Psoas muscle (tissue), 8 donors: Measurements from ENCODE around the gene NTRK3. TPM values are rescaled to one million over a fixed set of nuclear protein-coding genes. Genes with fewer than 3 reads are reported as not detected.

ENCODE experiments used
- ATAC-seq, 4 donors: fragments of 200-7000 bp; cut with Tn5 transposase; one replicate each; pipeline ENCODE4 v1.9.1; 2020; ENCODE audit warnings: moderate library complexity in 3 of 4, mild to moderate bottlenecking in 2 of 4
- DNase-seq, 2 donors: peaks; one replicate each; pipeline ENCODE4 v3.0.0-alpha.2; 2020
- H3K27ac ChIP-seq: fragments of 200-600 bp; one replicate; pipeline ENCODE4 v1.8.0; 2022
- H3K27me3 ChIP-seq, 3 donors: fragments of 200-600 bp in 1 of 3; one replicate each; pipeline versions ENCODE4 v1.6.1 to v1.8.0; 2013 to 2022; ENCODE audit warnings: low read length in 2 of 3, mild to moderate bottlenecking in 2 of 3, moderate library complexity in 1 of 3; ENCODE audit not compliant: insufficient read depth in 3 of 3
- H3K36me3 ChIP-seq, 2 donors: fragments of 200-600 bp in 1 of 2; one replicate each; pipeline versions ENCODE4 v1.6.1 to v1.8.0; 2013 to 2022; ENCODE audit warnings: low read depth in 1 of 2, mild to moderate bottlenecking in 1 of 2, moderate library complexity in 1 of 2; ENCODE audit not compliant: insufficient read depth in 1 of 2
- H3K4me1 ChIP-seq: fragments of 200-600 bp; one replicate; pipeline ENCODE4 v1.8.0; 2022
- H3K4me3 ChIP-seq: fragments of 200-600 bp; one replicate; pipeline ENCODE4 v1.8.0; 2022; ENCODE audit warnings: mild to moderate bottlenecking
- H3K9me3 ChIP-seq: fragments of 200-600 bp; one replicate; pipeline ENCODE4 v1.8.0; 2022
- WGBS, 3 donors: extraction: QIAGEN DNeasy Blood & Tissue Kit; methylation state at CpG; one replicate each; pipeline versions ENCODE4 v1.1.6 to v1.1.7; 2013; 5-methylcytosine and 5-hydroxymethylcytosine counted together
- intact Hi-C, 2 donors: fragments of 100-400 bp; cut with DNase I; formaldehyde crosslinking; loops; one replicate each; pipeline versions ENCODE4 v1.11.0 to v1.14.2; 2022
- polyA plus RNA-seq, 3 donors: library from polyadenylated mRNA; stranded (reverse); fragments of 200-250 nt; gene quantifications; one replicate each; pipeline ENCODE4 v1.2.3, GENCODE V29; 2013
- total RNA-seq, 4 donors: library from RNA; stranded (reverse); fragmentation: NEBNext Ultra II Directional in 2 of 4; extraction: Animal tissue kit (Norgen Biotek cat#: 25700) in 2 of 4; gene quantifications; one replicate each; pipeline versions ENCODE4 v1.2.1 to v1.2.4, GENCODE V29; 2021 to 2023
- TF ChIP-seq, protein P1 (sequence below): fragments of 200-600 bp; IDR thresholded peaks from one replicate; pipeline ENCODE4 v1.8.0; 2022; ENCODE audit warnings: antibody characterized with exemption
- donor health status: healthy with polysubstance abuse.
- donor health status: DM: no; HTN: no; CAD: no; lungs with moderate emphysema.
- donor health status: Bipolar disorder and iron deficiency.
- donor health status: healthy.
- donor health status: DM: yes; HTN: yes; CAD: no.
- donor health status: DM: no; HTN: no; CAD: no.
- donor health status: DM: no; HTN: no; CAD: no.
- donor health status: DM: yes; HTN: yes; CAD: no.

The NTRK3 gene
- total and polyA plus RNA-seq, 7 donors = 0.17 to 1.7 (median 0.57) TPM

DNA sequence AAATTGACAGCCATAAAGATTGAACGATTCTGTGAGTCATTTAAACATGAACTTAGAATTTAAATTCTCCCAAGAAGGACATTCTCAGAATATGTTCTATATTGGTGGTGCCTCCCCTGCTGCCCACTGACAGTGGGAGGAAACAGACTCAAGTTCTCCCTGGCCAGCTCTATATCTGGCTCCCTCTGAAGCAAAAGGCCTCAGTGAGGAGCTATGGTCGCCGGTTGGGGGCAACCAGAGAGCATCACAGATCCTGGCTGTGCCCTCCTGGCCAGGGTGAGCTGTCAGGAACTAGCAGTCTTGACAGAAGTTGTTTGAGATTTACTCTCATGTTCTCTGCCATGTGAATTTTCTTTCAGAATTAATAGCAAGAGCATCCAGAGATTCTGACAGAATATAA is 285.5 kb downstream of the NTRK3 start:
- no peak for ATAC-seq
- TF ChIP-seq, protein P1, sequence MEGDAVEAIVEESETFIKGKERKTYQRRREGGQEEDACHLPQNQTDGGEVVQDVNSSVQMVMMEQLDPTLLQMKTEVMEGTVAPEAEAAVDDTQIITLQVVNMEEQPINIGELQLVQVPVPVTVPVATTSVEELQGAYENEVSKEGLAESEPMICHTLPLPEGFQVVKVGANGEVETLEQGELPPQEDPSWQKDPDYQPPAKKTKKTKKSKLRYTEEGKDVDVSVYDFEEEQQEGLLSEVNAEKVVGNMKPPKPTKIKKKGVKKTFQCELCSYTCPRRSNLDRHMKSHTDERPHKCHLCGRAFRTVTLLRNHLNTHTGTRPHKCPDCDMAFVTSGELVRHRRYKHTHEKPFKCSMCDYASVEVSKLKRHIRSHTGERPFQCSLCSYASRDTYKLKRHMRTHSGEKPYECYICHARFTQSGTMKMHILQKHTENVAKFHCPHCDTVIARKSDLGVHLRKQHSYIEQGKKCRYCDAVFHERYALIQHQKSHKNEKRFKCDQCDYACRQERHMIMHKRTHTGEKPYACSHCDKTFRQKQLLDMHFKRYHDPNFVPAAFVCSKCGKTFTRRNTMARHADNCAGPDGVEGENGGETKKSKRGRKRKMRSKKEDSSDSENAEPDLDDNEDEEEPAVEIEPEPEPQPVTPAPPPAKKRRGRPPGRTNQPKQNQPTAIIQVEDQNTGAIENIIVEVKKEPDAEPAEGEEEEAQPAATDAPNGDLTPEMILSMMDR = no peak
- Histone ChIP-seq H3K9me3 (no peaks in the 10 kb centered on the region), H3K27me3 (no peaks in the 10 kb centered on the region), H3K4me1 (no peaks in the 10 kb centered on the region), H3K27ac (no peak overlapping the region), H3K36me3 (no peaks in the 10 kb centered on the region), H3K4me3 (no peak overlapping the region)
- DNase-seq = no peak
- 77 to 80% (median 79%) methylated on average over 3 of the region's 3 CpGs for WGBS, 3 donors
- intact Hi-C loops = no loop called here

DNA sequence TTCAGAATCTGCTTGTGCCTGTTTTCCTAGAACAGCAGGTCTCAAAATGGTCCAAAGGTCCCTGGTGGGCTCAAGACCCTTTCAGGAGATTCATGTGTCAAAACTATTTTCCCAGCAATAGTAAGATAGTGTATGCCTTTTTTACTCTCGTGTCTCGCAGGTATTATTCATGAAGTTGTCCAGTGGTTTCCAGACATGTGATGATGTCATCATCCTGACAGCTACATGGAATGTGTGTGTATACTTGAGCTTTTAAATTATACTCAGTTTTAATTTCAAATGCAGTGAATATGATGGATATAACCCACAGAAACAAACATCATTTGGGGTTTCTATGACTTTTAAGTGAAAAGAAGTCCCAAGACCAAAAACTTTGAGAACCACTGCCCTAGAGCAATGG is 288.6 kb downstream of the NTRK3 start:
- no peak for ATAC-seq
- WGBS, 3 donors = 73 to 91% (median 84%) methylated on average over 2 of the region's 2 CpGs
- TF ChIP-seq, protein P1 = no peak
- Histone ChIP-seq H3K36me3 (no peaks in the 10 kb centered on the region), H3K9me3 (no peaks in the 10 kb centered on the region), H3K27me3 (no peaks in the 10 kb centered on the region), H3K4me1 (no peaks in the 10 kb centered on the region), H3K4me3 (no peak overlapping the region), H3K27ac (no peak overlapping the region)
- intact Hi-C loops = no loop called here
- no peak for DNase-seq

DNA sequence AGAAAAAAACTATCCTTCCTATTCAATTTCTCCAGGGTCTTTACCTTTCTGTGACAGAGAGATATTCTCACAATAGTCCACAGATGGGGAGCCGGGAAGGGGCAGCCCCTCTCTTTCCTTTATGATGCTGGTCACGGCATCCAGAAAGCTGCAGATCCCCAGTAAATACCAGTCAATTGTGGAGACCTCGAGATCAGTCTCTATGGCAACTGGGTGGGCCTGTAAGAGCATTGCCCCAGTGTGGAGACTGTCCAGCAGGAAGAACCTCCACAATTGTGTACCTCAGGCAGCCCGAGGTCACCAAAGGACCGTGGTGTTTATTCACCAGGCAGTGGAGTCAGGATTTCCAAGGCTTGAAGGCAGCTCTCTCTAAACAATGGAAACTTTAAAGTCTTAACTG is 291.2 kb downstream of the NTRK3 start:
- intact Hi-C loops = no loop called here
- TF ChIP-seq, protein P1 = no peak

DNA sequence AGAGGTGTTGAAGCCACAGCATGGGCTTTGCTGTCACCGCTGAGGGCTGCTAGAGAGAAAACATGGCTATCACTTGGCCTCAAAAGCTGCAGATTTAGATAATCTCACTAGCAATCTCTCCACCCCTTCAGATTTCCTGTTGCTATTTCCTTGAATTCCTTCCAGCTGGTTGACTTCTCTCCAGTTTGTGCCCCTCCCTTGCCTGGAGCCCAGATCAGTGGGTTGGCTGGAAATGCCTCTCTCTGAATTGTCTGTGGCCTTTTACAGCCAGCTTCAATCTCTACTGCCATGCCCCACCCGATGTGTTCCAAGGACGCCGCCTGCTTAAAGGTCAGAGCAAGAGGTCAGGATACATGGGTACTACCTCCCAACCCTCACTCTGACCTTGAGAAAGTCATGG is 294.1 kb downstream of the NTRK3 start:
- no peaks in the 10 kb centered on the region for H3K9me3 ChIP-seq
- H3K4me1 ChIP-seq = no peaks in the 10 kb centered on the region
- peaks cover 0 to 3% (median 0%) of the 10 kb centered on the region in 3 donors for H3K27me3 ChIP-seq
- TF ChIP-seq, protein P1 = no peak
- no peaks in the 10 kb centered on the region for H3K36me3 ChIP-seq
- 37 to 42% (median 41%) methylated on average over 4 of the region's 4 CpGs for WGBS, 3 donors
- intact Hi-C loops = no loop called here
- H3K27ac ChIP-seq = no peak overlapping the region
- ATAC-seq (no peak), DNase-seq (no peak)
- H3K4me3 ChIP-seq = no peak overlapping the region

More for the DNA sequence above, 291.2 kb downstream of the NTRK3 start:
- H3K4me3 ChIP-seq = no peak overlapping the region
- H3K27ac ChIP-seq = no peak overlapping the region
- WGBS, 3 donors = 80 to 84% (median 83%) methylated on average over 5 of the region's 5 CpGs
- H3K9me3 ChIP-seq = no peaks in the 10 kb centered on the region
- H3K36me3 ChIP-seq = no peaks in the 10 kb centered on the region
- DNase-seq (no peak), ATAC-seq (no peak)
- no peaks in the 10 kb centered on the region for H3K4me1 ChIP-seq
- H3K27me3 ChIP-seq = no peaks in the 10 kb centered on the region

DNA sequence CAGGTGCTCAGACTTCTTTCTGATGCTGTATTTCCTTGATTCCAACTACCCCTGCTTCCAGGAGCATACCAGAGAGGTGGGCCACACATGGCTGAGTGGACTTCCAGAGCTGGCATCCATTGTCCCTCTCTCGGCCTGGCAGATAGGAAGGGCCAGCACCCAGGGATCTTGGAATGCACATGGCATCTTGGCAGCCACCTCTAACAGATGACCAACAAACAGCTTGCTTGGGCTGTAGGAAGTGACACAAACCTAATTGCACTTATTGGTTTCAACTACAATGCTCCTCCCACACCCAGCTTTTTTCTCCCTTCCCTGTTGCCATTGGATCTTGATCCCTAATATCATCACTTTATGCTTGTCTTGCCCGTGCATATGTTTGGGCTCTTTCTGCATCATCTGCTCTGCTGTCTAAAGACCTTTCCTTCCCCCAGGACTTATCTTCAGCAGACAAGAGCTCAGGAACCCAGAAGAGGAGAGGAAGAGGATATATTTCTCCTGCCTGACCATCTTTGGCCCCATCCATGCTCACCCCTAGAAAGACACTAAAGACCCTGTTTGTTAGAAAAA is 294.6 kb downstream of the NTRK3 start:
- Histone ChIP-seq H3K36me3 (no peaks in the 10 kb centered on the region), H3K4me3 (no peak overlapping the region), H3K27me3 (peaks cover 0 to 3% (median 0%) of the 10 kb centered on the region in 3 donors), H3K4me1 (no peaks in the 10 kb centered on the region), H3K9me3 (no peaks in the 10 kb centered on the region), H3K27ac (no peak overlapping the region)
- DNase-seq (no peak), ATAC-seq (no peak)
- intact Hi-C loops = no loop called here
- TF ChIP-seq, protein P1 = no peak
- WGBS, 3 donors = 40 to 43% (median 43%) methylated on average over 2 of the region's 2 CpGs
